Stimulated activated CD8-positive, alpha-beta memory T cell treated with anti-CD3 and anti-CD28 coated beads, Interleukin-15, amount 100 ng/mL, for 48 hours (primary cell): ENCODE data around the gene SLC22A1.
"Not testable (repeated sequence)": the region's sequence is repeated elsewhere in the genome, so short reads cannot be mapped to it uniquely, and the experiment has no call there.

Experiments used
- DNase-seq, 2 donors: peaks; one replicate each; pipeline ENCODE4 v3.0.0-alpha.2; 2020; ENCODE audit warnings: low read depth in 2 of 2

SLC22A1 gene

DNA sequence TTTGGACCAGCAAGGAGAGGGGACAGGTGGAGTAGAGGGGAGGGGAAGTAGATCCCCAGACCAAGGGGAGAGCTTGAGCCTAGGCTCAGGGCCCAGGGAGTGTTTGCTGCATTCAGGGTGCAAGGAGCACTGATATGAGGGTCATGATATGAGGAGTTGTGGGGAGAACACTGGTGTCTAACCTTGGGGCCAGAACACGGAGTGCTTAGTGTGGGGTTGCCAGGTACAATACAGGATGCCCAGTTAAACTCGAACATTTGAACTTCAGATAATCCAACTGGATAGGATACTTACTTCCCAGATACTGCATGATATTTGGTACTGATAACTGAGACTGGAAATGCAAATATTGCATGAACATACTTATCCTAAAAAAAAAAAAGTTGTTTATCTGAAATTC is 2.4 kb downstream of the SLC22A1 start:
- no peak for DNase-seq

DNA sequence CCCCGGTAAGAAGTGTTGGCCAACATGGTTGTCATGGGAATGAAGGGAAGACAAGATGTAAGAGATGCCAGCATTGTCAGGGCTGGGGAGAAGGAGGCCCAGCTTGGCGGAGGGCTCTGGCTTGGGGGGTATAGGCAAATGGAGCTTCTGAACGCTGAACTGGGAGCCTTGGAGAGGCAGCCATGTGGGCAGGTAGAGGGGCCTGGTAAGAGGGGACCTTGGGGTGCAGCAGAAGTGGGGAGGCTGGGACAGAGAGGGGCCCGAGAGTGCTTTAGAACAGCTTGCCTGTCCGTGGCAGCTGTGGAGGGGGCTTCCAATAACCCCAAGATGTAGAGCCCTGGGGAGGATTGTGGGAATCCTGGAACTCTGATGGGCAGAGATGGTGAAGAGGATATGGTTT is 3.0 kb downstream of the SLC22A1 start:
- no peak for DNase-seq

GRCh38 chr6:160125105-160125504 is 3.5 kb downstream of the SLC22A1 start:
- DNase-seq = not testable (repeated sequence)

DNA sequence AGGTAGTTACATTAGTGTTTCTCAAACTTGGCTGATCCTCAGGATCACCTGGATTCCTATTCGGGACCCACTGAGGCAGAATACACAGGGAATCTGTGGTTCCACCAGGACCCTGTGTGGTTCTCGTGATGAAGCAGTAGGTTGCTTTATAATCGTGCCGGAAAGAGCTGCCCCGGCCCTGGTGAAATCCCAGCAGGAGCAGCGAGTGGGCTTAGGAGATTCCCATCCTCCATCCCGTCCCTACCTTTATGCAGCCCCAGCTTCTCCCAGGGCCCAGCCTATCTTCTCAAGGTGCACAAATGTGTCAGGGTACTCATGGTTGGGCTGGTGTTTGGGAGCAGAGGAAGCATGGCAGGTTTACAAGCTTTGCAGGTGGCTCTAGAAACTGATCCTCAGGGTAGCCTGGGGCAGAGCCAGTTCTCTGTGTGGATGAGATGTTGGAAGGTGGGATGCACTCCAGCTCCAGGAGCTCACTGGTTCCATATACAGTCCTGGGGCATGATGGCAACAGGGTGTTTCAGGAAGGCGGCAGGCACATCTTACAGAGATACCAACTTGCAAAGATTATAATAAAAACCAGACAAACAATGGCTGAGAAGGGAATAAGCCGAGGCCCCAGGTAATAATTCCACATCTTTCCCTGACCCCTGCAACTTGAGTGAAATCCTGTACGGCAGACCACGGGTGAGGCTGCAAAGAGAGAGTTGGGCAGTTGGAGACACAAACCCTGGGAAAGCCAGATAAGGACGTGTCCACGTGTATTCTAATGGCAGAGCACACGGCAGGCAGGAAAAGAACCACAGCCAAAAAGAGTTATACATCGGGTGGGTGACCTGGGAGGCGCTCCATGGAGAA is 5.9 kb downstream of the SLC22A1 start:
- DNase-seq = no peak

DNA sequence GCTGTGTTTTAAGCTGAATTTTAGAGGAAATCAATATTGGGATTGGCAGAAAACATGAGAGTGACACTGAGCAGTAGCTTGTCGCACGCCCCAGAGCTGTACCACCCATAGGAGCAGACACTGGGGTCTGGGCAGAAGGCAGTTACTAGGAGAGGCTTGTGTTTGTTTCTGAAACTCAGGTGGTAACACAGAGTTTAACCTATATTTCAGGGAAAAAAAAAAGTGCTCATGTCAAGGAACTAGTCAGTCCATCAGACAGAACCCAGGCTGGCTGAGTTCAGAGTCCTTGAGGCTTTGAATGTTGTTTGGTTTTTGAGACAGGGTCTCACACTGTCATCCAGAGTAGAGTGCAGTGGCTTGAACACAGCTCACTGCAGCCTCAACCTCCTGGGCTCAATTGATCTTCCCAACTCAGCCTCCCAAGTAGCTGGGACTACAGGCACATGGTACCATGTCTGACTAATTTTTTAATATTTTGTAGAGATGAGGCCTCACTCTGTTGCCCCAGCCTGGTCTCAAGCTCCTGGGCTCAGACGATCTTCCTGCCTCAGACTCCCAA is 6.6 kb downstream of the SLC22A1 start:
- DNase-seq = no peak

- DNase-seq = no peak
These were observed 7.4 kb downstream of the SLC22A1 start for GRCh38 chr6:160128879-160129516.

GRCh38 chr6:160129881-160130615 is 8.4 kb downstream of the SLC22A1 start:
- DNase-seq = no peak

DNA sequence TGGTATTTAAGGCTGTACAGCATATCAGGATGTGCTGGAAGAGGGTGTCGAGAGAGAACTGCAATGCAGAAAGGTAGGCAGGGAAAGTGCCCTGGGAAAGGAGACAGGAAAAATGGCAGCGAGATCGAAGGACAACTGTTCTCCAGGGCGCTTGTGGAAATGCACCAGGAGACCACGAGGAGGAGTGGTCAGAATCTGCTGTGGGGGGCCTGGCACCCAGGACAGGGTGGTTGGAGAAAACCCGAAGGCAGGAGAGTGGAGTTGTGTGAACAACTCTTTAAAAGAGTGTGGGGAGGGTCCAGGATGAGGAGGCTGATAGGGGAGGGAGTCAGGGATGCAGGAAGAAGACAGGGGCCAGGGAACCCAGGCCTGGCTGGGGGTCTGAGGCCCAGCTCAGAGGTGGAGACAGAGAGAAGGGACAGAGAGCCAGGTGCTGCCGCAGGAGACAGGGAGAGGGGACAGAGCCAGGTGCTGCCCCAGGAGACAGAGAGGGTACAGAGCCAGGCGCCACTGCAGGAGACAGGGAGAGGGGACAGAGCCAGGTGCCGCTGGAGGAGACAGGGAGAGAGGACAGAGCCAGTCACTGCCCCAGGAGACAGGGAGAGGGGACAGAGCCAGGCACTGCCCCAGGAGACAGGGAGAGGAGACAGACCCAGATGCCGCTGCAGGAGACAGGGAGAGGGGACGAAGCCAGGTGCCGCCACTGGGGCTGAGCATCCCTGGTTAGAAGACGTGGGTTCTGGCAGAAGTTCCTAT is 9.3 kb downstream of the SLC22A1 start:
- DNase-seq = no peak

DNA sequence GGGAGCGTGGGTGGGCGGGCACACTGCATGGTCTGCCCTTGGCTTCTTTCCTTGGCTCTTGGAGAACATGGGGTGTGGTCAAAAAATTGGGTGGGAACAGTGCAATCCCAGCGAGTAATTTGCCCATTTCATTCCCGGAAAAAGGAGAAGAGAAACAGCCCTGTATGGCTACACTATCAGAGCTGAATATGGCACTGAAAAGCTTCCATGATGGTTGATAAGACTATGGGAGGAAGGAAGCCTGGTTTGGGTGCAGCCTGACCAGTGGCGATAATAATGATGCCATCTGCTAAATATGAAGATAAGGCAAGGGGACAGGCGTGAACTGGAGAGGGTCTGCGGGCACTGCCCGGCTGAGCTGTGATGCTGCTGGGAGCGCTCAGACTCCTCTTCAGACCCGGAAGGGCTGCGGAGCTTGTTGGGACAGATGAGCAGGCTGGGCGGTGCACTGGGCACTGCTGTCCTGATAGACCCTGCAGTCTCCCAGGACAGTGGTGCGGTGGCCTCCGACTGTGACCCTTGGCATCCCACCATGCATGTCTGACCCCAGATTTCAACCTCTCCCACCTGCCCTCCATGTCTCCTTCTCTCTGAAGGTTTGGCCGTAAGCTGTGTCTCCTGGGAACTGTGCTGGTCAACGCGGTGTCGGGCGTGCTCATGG is 10.2 kb downstream of the SLC22A1 start:
- DNase-seq = no peak

DNA sequence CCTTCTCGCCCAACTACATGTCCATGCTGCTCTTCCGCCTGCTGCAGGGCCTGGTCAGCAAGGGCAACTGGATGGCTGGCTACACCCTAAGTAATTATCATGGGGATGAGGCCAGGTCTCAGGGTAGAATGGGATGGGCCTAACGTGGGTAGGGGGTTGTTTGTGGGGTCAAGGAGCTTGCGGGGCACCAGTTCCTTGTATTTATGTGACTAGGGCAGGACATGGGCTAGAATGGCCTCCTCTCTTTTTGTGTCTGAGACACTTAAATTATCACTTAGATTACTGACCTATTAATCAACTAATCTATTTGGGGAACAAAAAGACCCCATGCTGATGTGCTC is 10.7 kb downstream of the SLC22A1 start:
- no peak for DNase-seq

DNA sequence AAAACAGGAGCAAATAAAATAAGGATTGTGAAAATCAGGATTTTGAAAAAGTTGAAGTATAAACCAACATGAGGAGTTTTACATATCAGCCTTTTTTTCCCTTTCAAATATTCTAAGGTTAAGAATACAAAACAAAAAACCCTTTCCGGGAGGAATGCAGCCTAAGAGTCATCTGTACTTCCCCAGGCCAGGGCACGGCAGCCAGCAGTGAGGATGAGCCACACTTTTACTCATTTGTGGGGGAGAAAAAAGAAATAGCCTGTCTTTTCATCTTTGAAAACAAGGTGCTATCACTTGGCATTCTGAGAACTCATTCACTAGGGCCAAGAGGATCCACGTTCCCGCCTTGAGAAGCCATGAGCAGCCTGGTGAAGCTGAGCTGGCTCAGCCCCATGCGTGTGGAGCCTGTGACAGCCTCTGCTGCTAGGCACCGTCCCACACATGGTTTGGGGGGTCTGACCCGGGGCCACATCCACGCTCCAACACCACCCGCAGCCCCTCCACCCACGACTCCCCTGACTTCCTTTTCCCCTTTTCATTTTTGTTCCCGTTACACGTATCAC is 11.2 kb downstream of the SLC22A1 start:
- DNase-seq = no peak

DNA sequence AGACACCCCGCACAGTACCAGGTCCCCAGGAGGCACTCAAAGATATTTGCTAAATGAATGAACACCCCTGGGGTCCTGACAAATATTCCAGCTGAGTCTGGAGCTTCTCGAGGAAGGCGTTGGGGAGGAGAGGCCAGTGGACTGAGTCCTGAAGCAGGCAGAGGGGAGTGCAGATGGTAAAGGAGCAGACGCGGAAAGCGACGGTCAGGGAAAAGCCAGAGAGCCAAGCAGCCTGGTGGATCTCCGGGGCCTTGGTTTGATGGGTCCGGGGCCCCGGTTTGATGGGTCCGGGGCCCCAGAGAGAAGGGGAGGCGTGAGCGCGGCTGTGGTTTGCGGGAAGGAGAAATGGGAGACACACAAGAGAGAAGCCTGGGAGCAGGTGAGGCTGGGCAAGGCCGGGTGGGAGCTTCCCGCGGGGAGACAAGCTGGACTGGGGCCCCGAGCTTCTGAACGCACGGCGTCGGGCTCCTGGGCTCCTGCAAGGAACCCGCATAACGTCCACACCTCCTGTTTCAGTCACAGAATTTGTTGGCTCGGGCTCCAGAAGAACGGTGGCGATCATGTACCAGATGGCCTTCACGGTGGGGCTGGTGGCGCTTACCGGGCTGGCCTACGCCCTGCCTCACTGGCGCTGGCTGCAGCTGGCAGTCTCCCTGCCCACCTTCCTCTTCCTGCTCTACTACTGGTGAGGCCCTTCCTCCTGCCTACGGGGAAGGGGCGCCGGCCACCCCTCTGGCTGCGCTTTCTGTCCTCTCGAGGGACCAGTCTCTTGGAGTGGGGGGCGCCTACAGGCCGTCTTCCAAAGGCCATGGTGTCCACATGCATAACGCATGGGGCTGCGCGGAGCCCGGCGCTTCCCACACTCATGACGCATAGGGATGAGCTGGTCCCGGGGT is 12.1 kb downstream of the SLC22A1 start:
- no peak for DNase-seq

- DNase-seq = peak; percentile 13 to 28
These were observed 12.7 kb downstream of the SLC22A1 start for GRCh38 chr6:160134337-160134751.

- DNase-seq = no peak
These were observed 13.3 kb downstream of the SLC22A1 start for GRCh38 chr6:160134779-160135547.

DNA sequence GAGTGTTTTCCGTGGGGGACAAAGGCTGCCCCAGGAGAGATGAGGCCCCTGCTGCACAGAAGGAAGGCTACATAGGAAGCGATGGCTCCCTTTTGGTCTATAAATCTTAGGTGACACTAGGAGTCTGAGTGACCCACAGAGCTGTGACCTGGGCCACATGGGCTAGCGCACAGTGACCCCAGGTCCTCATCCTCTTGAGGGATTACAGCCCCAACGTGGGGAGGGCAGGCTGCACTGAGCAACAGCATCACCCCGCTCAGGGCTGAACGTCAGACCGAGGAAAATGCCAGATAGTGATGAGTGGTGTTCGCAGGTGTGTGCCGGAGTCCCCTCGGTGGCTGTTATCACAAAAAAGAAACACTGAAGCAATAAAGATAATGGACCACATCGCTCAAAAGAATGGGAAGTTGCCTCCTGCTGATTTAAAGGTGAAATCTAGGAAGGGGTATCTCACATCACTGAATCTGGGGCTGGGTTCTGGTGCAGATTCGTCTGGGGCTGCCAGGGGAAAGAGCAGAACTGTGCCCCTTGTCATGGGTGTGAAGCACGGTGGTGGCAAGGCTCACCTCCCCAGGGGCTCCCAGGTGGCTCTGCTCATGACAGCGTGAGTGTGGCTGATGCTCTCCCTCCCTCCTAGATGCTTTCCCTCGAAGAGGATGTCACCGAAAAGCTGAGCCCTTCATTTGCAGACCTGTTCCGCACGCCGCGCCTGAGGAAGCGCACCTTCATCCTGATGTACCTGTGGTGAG is 14.5 kb downstream of the SLC22A1 start:
- no peak for DNase-seq

DNA sequence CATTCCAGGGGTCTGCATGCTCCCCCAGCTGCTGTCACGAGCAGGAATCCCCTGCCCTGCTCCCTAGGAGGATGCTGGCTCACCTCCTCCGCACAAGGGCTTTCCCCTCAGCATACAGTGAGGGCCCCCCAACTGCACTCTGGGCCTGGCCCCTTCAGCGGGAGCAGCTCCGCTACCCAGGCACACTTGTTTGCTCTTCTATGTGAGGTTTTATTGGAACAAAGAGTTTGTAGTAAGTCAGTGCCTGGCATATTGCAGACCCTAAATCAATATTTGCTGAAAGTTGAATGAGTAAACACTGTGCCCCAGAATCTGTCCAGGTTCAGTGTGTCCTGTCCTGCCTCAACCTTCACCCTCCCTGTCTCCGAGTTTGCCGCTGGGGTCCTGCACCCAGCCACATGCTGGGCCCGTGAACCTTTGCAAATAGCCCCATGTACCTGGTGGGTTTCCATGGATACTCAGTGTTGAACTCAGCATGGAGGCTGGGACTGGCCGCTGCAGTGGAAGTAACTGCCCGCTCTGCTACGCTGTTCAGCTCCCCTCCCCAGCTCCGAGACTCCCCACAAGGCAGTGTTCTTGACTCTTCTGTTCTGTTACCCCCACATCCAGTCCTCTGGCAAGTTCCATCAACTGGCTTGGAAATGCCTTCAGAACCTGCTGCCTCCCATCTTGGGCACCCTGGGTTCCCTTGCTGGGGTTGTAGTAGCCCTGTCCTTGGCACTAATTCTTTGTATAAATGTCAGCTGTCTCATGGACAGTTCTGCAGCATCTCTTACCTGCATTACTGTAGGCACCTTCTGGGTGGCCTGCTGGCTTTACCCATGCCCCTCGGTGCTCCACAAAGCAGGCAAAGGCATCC is 15.7 kb downstream of the SLC22A1 start:
- no peak for DNase-seq
